ENCODE data around the gene CITED4.

CITED4 gene

DNA sequence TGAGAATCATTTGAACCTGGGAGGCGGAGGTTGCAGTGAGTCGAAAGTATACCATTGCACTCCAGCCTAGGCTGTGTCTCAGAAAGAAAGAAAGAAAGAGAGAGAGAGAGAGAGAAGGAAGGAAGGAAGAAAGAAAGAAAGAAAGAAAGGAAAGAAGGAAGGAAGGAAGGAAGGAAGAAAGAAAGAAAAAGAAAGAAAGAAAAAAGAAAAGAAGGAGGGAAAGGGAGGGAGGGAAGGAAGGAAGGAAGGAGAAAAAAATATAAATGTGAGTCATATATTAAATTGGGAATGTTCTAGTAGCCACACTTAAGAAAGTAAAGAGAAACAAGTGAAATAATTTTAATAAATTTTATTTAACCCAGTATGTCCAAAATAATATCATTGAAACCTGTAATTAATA, 16.7 kb upstream of the CITED4 start:
- Histone ChIP-seq H3K9me2 (replicated peaks; ENCODE audit: low read depth, low read length) (no peaks in the 10 kb centered on the region), H3K9ac (ENCODE audit: low read depth, low read length, poor library complexity, severe bottlenecking) (no peak overlapping the region), H2AFZ (ENCODE audit: low read length) (no peak overlapping the region), H3K36me3 (ENCODE audit: insufficient read depth, low read length) (no peaks in the 10 kb centered on the region), H3K27me3 (ENCODE audit: insufficient read depth, low read length, poor library complexity, severe bottlenecking) (no peaks in the 10 kb centered on the region), H3K4me3 (ENCODE audit: low read length, poor library complexity, severe bottlenecking) (no peak overlapping the region), H3K4me1 (ENCODE audit: insufficient read depth, low read length, poor library complexity, severe bottlenecking) (peaks cover 43% of the 10 kb centered on the region), H3F3A (ENCODE audit: low read depth) (peaks cover 7% of the 10 kb centered on the region; the same call in 1 of the 2 replicates), H3K79me2 (ENCODE audit: insufficient read depth, low read length) (no peaks in the 10 kb centered on the region), H3K4me2 (ENCODE audit: low read depth, low read length, poor library complexity, severe bottlenecking) (no peak overlapping the region), H4K20me1 (ENCODE audit: insufficient read depth, low read length, poor library complexity, severe bottlenecking) (no peaks in the 10 kb centered on the region), H3K9me3 (ENCODE audit: insufficient read depth, low read depth, low read length) (no peaks in the 10 kb centered on the region)
- TF ChIP-seq EZH2phosphoT487 (IDR thresholded peaks at IDR 0.05; ENCODE audit: borderline replicate concordance): no peak
- TF ChIP-seq, protein P1, sequence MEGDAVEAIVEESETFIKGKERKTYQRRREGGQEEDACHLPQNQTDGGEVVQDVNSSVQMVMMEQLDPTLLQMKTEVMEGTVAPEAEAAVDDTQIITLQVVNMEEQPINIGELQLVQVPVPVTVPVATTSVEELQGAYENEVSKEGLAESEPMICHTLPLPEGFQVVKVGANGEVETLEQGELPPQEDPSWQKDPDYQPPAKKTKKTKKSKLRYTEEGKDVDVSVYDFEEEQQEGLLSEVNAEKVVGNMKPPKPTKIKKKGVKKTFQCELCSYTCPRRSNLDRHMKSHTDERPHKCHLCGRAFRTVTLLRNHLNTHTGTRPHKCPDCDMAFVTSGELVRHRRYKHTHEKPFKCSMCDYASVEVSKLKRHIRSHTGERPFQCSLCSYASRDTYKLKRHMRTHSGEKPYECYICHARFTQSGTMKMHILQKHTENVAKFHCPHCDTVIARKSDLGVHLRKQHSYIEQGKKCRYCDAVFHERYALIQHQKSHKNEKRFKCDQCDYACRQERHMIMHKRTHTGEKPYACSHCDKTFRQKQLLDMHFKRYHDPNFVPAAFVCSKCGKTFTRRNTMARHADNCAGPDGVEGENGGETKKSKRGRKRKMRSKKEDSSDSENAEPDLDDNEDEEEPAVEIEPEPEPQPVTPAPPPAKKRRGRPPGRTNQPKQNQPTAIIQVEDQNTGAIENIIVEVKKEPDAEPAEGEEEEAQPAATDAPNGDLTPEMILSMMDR (conservative IDR thresholded peaks at IDR 0.05; ENCODE audit: low read length): no peak

DNA sequence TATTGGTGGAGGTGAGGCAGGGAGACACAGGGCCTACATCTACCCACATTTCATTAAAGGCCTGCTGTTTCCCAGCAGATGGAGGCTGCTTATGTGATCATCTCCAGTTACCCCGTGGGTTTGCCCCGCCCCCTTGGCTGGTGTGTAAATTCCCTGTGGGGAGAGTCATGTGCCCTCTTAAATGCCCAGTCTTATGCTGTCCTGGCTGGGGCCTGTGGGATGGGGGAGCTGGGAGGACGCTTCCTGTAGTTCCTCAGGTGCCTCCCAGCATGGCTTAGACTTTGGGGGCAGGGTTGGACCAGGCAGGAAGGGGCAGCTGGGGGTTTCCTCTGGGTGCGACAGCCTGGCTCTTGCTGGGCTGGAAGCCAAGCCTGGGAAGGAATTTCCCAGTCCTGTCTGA, 15.5 kb upstream of the CITED4 start:
- no peaks in the 10 kb centered on the region for H3K9me2 ChIP-seq (replicated peaks; ENCODE audit: low read depth, low read length)
- no peaks in the 10 kb centered on the region for H3K9me3 ChIP-seq (ENCODE audit: insufficient read depth, low read depth, low read length)
- H3K27me3 ChIP-seq (ENCODE audit: insufficient read depth, low read length, poor library complexity, severe bottlenecking): no peaks in the 10 kb centered on the region
- peak overlapping the region; percentile 1 for H3K4me3 ChIP-seq (ENCODE audit: low read length, poor library complexity, severe bottlenecking)
- peaks cover 7% of the 10 kb centered on the region; the same call in 1 of the 2 replicates for H3F3A ChIP-seq (ENCODE audit: low read depth)
- no peaks in the 10 kb centered on the region for H3K79me2 ChIP-seq (ENCODE audit: insufficient read depth, low read length)
- no peaks in the 10 kb centered on the region for H3K36me3 ChIP-seq (ENCODE audit: insufficient read depth, low read length)
- H3K9ac ChIP-seq (ENCODE audit: low read depth, low read length, poor library complexity, severe bottlenecking): peak overlapping the region; percentile 60
- peak overlapping the region; percentile 70 for H3K4me2 ChIP-seq (ENCODE audit: low read depth, low read length, poor library complexity, severe bottlenecking)
- no peaks in the 10 kb centered on the region for H4K20me1 ChIP-seq (ENCODE audit: insufficient read depth, low read length, poor library complexity, severe bottlenecking)
- TF ChIP-seq, protein P1 (conservative IDR thresholded peaks at IDR 0.05; ENCODE audit: low read length): no peak
- TF ChIP-seq EZH2phosphoT487 (IDR thresholded peaks at IDR 0.05; ENCODE audit: borderline replicate concordance): no peak
- peak overlapping the region; percentile 4; the same call in 1 of the 2 replicates for H2AFZ ChIP-seq (ENCODE audit: low read length)
- H3K4me1 ChIP-seq (ENCODE audit: insufficient read depth, low read length, poor library complexity, severe bottlenecking): peaks cover 52% of the 10 kb centered on the region

DNA sequence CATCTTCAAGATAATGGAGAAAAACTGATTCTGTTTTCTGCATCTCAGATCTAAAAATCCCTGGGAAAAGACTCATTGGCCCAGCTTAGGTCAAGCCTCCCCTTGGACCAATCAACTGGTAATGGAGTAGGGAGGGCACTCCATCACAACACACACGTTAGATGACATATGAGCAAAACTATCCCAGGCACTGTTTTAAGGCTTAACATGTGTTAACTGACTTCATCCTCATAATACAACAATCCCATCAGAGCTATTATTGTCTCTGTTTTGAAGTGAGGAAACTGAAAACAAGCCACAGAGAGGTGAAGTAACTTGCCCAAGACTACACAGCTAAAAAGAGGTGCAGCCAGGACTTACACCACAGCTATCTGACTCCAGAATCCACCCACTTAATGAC, 14.7 kb upstream of the CITED4 start:
- TF ChIP-seq, protein P1 (conservative IDR thresholded peaks at IDR 0.05; ENCODE audit: low read length): no peak
- no peak for TF ChIP-seq EZH2phosphoT487 (IDR thresholded peaks at IDR 0.05; ENCODE audit: borderline replicate concordance)
- Histone ChIP-seq H3K4me3 (ENCODE audit: low read length, poor library complexity, severe bottlenecking) (peak overlapping the region; percentile 1), H3K4me1 (ENCODE audit: insufficient read depth, low read length, poor library complexity, severe bottlenecking) (peaks cover 52% of the 10 kb centered on the region), H2AFZ (ENCODE audit: low read length) (peak overlapping the region; percentile 4; the same call in 1 of the 2 replicates), H3K27me3 (ENCODE audit: insufficient read depth, low read length, poor library complexity, severe bottlenecking) (no peaks in the 10 kb centered on the region), H3K79me2 (ENCODE audit: insufficient read depth, low read length) (no peaks in the 10 kb centered on the region), H3K9me3 (ENCODE audit: insufficient read depth, low read depth, low read length) (no peaks in the 10 kb centered on the region), H3K36me3 (ENCODE audit: insufficient read depth, low read length) (no peaks in the 10 kb centered on the region), H3K9me2 (replicated peaks; ENCODE audit: low read depth, low read length) (no peaks in the 10 kb centered on the region), H3K4me2 (ENCODE audit: low read depth, low read length, poor library complexity, severe bottlenecking) (peak overlapping the region; percentile 70), H3K9ac (ENCODE audit: low read depth, low read length, poor library complexity, severe bottlenecking) (peak overlapping the region; percentile 60), H3F3A (ENCODE audit: low read depth) (peaks cover 7% of the 10 kb centered on the region; the same call in 1 of the 2 replicates), H4K20me1 (ENCODE audit: insufficient read depth, low read length, poor library complexity, severe bottlenecking) (no peaks in the 10 kb centered on the region)

Measured in Loucy (cell line).